Measurements from ENCODE around the gene CABP7. TPM values are rescaled to one million over a fixed set of nuclear protein-coding genes. Genes with fewer than 3 reads are reported as not detected.

Gene CABP7
- total and polyA plus RNA-seq, 2 of the 8 experiments (the other 6 are each of a cell fraction or from before 2014, with no cell fraction given) = 0.20 to 0.36 TPM

- no peaks in the 10 kb centered on the region for H3K23me2 ChIP-seq (ENCODE audit: low read depth, low read length)
- H2BK20ac ChIP-seq (ENCODE audit: low read length) = 0 out of 2 replicates have a peak overlapping the region, but pooled peaks have one; percentile 93
- H3K4me1 ChIP-seq (replicated peaks in 1 of 4; ENCODE audit: control insufficient read depth in 3 of 4, insufficient read depth in 4 of 4, low read length in 3 of 4) = peaks cover 12 to 41% (median 28%) of the 10 kb centered on the region in 4 experiments
- H3K14ac ChIP-seq (ENCODE audit: insufficient read length) = no peak overlapping the region
- no peaks in the 10 kb centered on the region for H3K27me3 ChIP-seq (replicated peaks in 1 of 4; ENCODE audit: control insufficient read depth in 3 of 4, extremely low read depth in 1 of 4, insufficient read depth in 3 of 4, low read length in 3 of 4)
- H4K5ac ChIP-seq (ENCODE audit: insufficient read length, low read depth, low read length) = no peak overlapping the region
- 32% methylated on average over 8 of the region's 8 CpGs; no CpG with 5 or more reads in 1 of the 2 experiments for WGBS, 2 experiments (ENCODE audit: extremely low coverage in 1 of 2, insufficient coverage in 1 of 2, insufficient read length in 1 of 2, insufficient replicate concordance in 2 of 2, low coverage in 1 of 2, low lambda C conversion rate in 2 of 2, missing lambda C conversion rate in 1 of 2)
- CTCF ChIA-PET (ENCODE audit: partially characterized antibody) = interaction anchor here (0.7 to 6.5 kb wide), 41 partner anchors 8 to 544 kb away, joined by 3 to 60 read pairs (median 4); partner anchors contain the start of gene HORMAD2
- H2BK12ac ChIP-seq (ENCODE audit: low read depth, low read length) = no peak overlapping the region
- DNase-seq (ENCODE audit: low read depth in 1 of 2, low spot score in 2 of 2) (peak; percentile 41 to 86), FAIRE-seq (peak; percentile 89)
- H2BK5ac ChIP-seq (ENCODE audit: low read depth, low read length) = peak overlapping the region; percentile 36; the same call in 1 of the 2 replicates
- H3K79me2 ChIP-seq (ENCODE audit: control insufficient read depth in 1 of 2, insufficient read depth in 2 of 2, low read length in 2 of 2) = no peaks in the 10 kb centered on the region
- no peak overlapping the region for H4K8ac ChIP-seq (ENCODE audit: extremely low read depth, insufficient read depth, low read length)
- no peak overlapping the region for H3K4ac ChIP-seq (replicated peaks; ENCODE audit: insufficient read length, low read depth, low read length)
- no peak overlapping the region for H2BK120ac ChIP-seq (replicated peaks; ENCODE audit: low read depth, low read length)
- H3K18ac ChIP-seq (ENCODE audit: extremely low read depth, low read length) = no peak overlapping the region
- H3K23ac ChIP-seq (ENCODE audit: insufficient read length) = no peak overlapping the region
- H3K4me3 ChIP-seq (ENCODE audit: extremely low read depth in 1 of 4, insufficient read depth in 2 of 4, low read depth in 3 of 4, low read length in 4 of 4) = no peak overlapping the region
- peak overlapping the region in 1 of 2 experiments; percentile 47; a peak in 2 of 4 replicates for H3K4me2 ChIP-seq (ENCODE audit: insufficient read depth in 1 of 2, low read depth in 2 of 2, low read length in 2 of 2)
- no peak overlapping the region for H3K9ac ChIP-seq (replicated peaks in 1 of 4; ENCODE audit: extremely low read depth in 1 of 4, low read depth in 3 of 4, low read length in 3 of 4)
- POLR2A ChIA-PET (ENCODE audit: partially characterized antibody) = interaction anchor here (1.0 to 2.5 kb wide), 4 partner anchors 11 to 96 kb away, joined by 3 to 6 read pairs (median 4); partner anchors contain the start of genes UQCR10 and ZMAT5
- no peaks in the 10 kb centered on the region for H3K9me3 ChIP-seq (ENCODE audit: insufficient read depth in 2 of 2, low read depth in 1 of 2, low read length in 1 of 2)
- H2AFZ ChIP-seq (ENCODE audit: low read length) = no peak overlapping the region
- H4K91ac ChIP-seq (replicated peaks; ENCODE audit: insufficient read length, low read length) = no peak overlapping the region
- no peak overlapping the region for H2AK5ac ChIP-seq (ENCODE audit: low read depth, low read length)
- H3K27ac ChIP-seq (ENCODE audit: low read depth, low read length) = no peak overlapping the region
- no peaks in the 10 kb centered on the region for H3K36me3 ChIP-seq (ENCODE audit: control insufficient read depth in 2 of 4, insufficient read depth in 4 of 4, low read length in 3 of 4)
- peaks cover 0 to 3% of the 10 kb centered on the region in 2 experiments for H4K20me1 ChIP-seq (replicated peaks in 1 of 2; ENCODE audit: control insufficient read depth in 1 of 2, insufficient read depth in 2 of 2, low read length in 2 of 2)
- no peak overlapping the region for H2BK15ac ChIP-seq (ENCODE audit: low read length)
- no peak overlapping the region for H3K56ac ChIP-seq (replicated peaks; ENCODE audit: insufficient read length, low read depth, low read length)
- no peaks in the 10 kb centered on the region; the same call in 1 of the 2 replicates for H3K79me1 ChIP-seq (ENCODE audit: low read depth, low read length)
- TF ChIP-seq, protein P1, sequence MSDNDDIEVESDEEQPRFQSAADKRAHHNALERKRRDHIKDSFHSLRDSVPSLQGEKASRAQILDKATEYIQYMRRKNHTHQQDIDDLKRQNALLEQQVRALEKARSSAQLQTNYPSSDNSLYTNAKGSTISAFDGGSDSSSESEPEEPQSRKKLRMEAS (IDR thresholded peaks at IDR 0.05) = peak; percentile 48; the same call in 1 of the 2 replicates
- TF ChIP-seq, protein P2, sequence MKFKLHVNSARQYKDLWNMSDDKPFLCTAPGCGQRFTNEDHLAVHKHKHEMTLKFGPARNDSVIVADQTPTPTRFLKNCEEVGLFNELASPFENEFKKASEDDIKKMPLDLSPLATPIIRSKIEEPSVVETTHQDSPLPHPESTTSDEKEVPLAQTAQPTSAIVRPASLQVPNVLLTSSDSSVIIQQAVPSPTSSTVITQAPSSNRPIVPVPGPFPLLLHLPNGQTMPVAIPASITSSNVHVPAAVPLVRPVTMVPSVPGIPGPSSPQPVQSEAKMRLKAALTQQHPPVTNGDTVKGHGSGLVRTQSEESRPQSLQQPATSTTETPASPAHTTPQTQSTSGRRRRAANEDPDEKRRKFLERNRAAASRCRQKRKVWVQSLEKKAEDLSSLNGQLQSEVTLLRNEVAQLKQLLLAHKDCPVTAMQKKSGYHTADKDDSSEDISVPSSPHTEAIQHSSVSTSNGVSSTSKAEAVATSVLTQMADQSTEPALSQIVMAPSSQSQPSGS (IDR thresholded peaks at IDR 0.05; ENCODE audit: low read length) = 0 out of 2 replicates have a peak, but pooled peaks have one; percentile 21
- TF ChIP-seq YY1 (IDR thresholded peaks at IDR 0.05; ENCODE audit: low read depth, low read length) = 0 out of 2 replicates have a peak, but pooled peaks have one; percentile 36
- no peak for TF ChIP-seq BRCA1 (IDR thresholded peaks at IDR 0.05; ENCODE audit: low read depth, low read length)
- 0 out of 2 replicates have a peak, but pooled peaks have one; percentile 13 for TF ChIP-seq JUND (IDR thresholded peaks at IDR 0.05; ENCODE audit: low read length)
- TF ChIP-seq SUZ12 (IDR thresholded peaks at IDR 0.05; ENCODE audit: low read length) = no peak
- no peak for TF ChIP-seq RXRA (IDR thresholded peaks at IDR 0.05; ENCODE audit: insufficient read depth, low read depth, low read length)
- TF ChIP-seq RAD21 (IDR thresholded peaks at IDR 0.05 in 1 of 2, conservative IDR thresholded peaks at IDR 0.05 in 1 of 2; ENCODE audit: low read depth in 2 of 2, low read length in 2 of 2) = peak; percentile 73 to 81
- no peak for TF ChIP-seq JUN (IDR thresholded peaks at IDR 0.05; ENCODE audit: low read depth, low read length)
- peak; percentile 36 for TF ChIP-seq CREB1 (IDR thresholded peaks at IDR 0.05)
- no peak for TF ChIP-seq CHD2 (IDR thresholded peaks at IDR 0.05; ENCODE audit: low read length)
- TF ChIP-seq SIX5 (IDR thresholded peaks at IDR 0.05; ENCODE audit: low read depth, low read length) = no peak
Observed at GRCh38 chr22:29689880-29690213, 30.0 kb upstream of the CABP7 start.

All from H1 (cell line).